NCI-H1417 treated with DMSO at 0.1 percent for 48 hours (cell line): Measurements from ENCODE around the gene GOLM1.
"Not testable (repeated sequence)": the region's sequence is repeated elsewhere in the genome, so short reads cannot be mapped to it uniquely, and the experiment has no call there.

ENCODE experiments used
- DNase-seq: peaks from one replicate; lab custom pipeline; 2025; lab: John Stamatoyannopoulos, UW

The GOLM1 gene

DNA sequence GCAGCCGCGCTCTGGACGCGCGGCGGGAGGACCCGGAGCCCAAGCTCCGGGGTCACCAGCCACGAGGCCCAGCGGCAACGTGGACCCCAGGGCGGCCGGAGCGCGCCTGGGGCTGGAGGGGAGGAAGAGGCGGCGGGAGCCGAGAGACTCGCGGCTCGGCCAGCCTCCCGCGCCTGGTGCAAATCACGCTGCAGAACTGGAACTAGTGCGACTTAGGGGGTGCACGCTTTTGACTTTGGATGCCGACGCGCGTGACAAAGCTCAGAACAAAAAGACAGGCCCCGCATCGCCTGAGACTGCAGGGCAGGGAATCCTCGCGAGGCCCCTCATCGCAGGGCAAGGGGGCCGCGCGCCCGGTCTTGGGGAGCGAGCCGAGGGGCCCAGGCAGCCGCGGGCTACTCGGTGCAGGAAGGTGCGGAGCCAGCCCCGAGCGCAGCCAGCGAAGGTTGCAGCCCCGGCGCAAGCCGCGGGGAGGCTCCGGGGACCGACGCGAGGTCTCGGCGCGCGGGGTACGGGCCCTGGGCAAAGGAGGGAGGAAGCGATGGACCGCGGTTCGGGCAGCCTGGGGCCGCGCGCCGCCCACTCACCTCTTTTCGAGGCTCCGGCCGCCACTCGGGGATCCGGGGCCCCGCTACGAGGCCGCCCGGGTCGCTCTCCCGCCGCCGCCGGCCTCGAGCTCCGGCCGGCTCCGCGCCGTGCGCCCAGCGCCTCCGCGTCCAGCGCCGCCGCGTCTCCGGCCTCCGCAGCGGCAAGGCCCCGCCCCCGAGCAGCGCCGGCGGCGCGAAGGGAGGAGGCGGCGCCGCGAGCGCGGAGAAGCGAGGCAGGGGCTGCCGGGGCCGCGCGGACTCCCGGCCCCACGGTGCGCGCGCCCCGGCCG, at the start of gene GOLM1:
Gene GOLM1 (minus strand): TSS at position 735 of the 877 bp plus-strand sequence. CDS start 20,238 bp downstream, outside the sequence.
- no peak for DNase-seq

GRCh38 chr9:86146671-86147070, 47.3 kb upstream of the GOLM1 start:
- not testable (repeated sequence) for DNase-seq

DNA sequence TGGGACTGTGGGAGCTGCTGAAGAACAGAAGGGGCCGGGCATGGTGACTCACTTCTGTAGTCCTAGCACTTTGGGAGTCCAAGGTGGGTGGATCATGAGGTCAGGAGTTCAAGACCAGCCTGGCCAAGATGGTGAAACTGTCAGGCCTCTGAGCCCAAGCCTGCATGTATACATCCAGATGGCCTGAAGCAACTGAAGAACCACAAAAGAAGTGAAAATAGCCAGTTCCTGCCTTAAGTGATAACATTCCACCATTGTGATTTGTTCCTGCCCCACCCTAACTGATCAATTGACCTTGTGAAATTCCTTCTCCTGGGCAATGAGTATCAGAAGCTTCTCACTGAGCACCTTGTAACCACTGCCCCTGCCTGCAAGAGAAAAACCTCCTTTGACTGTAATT, 46.6 kb upstream of the GOLM1 start:
- DNase-seq: not testable (repeated sequence)

DNA sequence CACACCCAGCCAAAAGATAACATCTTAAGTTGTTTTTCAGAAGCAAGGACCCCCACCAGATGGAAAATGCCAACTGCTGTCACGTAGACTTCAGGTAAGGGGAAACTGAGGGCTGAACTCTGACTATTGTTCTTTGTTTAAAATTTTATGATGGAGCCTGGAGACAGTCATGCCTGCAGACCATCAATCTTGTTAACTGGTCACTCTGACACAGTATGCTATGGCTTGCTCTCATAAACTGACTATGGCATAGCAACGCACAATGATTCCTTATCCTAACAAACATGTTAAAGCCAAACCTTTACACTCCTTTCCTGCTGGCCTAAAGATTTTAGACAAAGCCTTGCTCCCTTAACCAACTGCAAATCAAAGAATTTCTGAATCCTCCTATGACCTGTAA, 43.6 kb upstream of the GOLM1 start:
- DNase-seq: no peak

- DNase-seq: peak; percentile 32
Observed at GRCh38 chr9:86141843-86142242, 42.5 kb upstream of the GOLM1 start.

DNA sequence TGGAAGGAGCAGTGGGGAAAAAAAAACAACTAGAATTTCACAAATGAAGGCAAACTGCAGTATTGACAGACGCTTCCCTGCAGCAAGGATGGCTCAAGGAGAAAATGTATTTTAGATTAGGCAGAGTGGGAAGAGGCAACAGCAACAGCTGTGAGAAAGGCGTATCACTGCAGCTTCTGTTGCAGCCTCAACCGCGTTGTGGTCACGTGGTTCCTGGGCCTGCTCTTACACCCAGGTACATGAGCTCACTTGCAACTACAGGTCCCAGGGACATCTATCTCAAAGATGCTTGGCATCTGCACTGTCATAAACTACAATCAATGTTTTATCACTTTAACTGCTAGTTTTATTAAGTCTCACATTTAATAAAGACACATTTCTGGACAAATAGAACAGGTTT, 36.0 kb upstream of the GOLM1 start:
- no peak for DNase-seq

DNA sequence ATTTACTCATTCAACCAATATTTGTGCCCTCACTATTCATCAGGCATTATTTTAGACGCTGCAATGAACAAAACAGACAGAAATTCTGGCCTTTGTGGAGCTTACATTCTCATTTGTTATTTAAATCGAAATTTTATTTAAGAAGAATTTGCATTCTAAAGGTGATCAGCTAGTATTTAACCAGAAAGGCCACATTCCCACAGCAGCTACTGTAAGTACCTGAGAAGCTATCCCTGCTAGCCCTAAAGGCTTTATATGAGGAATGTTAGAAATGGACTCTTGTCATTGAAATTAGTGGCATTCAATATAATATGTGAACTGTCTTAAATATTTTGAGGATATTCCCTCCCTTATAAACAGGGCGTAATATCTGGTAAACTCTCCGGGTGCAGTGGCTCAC, 35.0 kb upstream of the GOLM1 start:
- no peak for DNase-seq

DNA sequence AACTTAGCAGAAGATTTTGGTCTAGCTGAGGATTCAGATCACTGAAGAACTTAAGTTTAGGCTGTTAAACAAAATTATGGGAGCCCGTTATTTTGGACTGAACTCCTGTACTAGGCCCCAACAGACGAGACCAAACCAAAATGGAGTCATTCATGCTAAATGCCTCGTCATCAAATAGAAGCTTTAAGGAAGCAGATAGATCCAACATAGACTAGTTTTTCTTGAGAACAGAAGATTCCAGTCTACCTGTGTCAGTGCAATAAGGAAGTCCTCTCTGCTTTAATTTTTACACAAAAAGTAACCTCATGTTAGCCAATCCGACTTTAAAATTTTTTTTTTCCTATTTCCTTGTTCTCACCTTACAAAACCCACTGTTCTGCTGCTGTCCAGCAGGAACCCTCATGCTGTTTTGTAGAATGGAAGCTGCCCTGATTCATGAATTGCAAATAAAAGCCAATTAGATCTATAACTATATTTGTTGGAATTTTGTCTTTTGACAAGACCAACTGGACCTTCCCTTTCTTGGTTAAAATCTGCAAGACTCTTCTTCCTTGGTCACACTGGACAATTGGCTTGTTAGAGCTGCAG, 29.0 kb upstream of the GOLM1 start:
- no peak for DNase-seq

DNA sequence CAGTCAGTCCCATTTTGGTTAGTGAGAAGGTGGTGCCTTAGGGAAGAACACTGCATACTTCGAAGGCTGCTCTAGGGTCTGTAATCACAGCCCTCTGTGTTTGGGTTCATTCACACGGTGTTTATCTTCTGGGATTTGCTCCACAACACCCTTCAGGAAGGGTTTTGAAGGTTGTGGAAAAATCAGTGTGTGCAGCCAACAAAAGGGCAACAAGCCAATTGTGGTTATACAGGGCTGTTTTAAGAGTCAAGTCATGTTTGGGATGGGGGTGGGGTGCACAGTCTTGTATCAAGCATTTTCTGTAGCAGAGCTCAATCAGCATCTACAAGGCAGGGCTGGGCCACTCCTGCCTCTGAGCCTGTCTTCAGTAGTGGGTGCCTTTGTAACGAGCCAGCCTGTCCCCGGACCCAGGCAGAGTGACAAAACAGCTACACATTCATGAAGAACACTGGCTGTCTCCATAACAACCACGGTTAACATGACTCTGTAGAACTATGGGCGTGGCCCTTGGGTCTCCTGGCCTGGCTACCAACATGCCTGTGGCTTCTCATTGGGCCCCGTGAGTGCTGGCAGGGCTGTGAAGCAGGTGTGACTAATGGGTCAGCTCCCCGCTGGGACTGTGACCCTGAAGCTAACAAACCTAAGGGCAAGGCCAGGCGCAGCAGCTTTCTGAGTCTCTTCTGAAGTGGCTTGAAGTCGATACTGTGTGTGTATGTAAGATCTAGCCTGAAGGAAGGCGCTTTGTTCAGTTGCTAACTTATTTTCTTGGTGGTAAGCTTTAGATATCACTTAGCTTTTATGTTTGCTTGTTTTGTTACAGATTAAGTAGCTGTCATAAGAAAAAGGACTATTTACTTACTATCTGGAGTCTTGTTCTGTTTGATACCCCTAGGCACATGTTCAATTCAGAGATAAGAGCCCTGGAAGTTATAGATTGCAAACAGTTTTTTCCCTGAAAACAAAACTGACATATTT, 27.9 kb upstream of the GOLM1 start:
- peak; percentile 96 for DNase-seq

DNA sequence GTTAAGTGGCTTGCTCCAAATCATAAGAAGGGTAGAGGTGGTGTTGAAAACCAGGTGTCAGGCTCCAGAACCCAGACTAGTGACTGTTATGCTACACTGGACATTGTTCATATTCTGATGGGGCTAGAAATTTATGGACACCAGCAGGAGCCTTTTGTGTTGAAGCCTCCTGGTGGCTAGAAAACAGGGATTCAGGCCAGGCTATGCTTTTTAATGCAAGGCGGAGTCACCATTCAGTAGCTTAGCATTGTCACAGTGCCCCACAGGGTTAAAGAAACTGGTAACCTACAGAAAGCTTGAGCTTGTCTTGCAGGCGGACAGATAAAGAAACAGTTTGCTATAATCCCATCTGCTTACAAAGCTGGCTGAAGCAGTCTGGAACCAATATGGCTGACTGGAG, 23.0 kb upstream of the GOLM1 start:
- DNase-seq: no peak

GRCh38 chr9:86119457-86119856, 20.1 kb upstream of the GOLM1 start:
- no peak for DNase-seq

DNA sequence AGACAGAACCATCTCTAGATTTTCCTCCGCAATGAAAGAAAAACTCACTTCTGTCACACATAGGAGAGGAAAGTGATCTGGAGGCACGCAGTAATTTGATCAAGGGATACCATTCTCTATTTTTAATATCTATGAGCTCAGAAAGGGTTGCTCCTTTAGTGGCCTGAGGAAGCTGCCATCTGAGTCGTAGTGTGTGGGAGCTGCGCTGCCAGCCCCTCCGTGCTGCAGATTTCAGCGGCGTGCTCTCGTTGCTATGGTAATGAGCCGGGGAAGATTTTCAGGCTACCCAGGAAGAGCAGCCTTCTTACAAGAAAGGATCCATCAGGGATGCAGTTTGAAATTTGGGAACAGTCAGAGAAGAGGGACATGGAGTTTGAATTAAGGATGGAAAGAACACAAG, 17.1 kb upstream of the GOLM1 start:
- no peak for DNase-seq

- no peak for DNase-seq
Observed at GRCh38 chr9:86115886-86116285, 16.5 kb upstream of the GOLM1 start.

GRCh38 chr9:86112057-86112456, 12.7 kb upstream of the GOLM1 start:
- no peak for DNase-seq

DNA sequence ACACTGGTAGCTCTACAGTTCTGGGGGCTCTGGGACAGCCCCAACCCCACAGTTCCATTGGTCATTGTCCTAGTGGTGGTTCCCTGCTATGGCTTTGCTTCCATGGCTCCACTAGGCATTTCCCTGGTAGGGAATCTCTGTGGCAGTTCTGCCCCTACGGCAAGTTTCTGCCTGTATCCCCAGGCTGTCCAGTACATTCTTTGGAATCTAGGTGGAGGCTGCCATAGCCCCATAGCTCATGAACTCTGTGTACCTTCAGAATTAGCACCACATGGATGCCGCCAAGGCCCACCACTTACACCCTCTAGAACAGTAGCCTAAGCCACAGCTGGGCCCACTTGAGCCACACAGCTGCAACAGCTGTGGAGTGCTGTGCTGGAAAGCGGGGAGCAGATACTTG, 3.3 kb upstream of the GOLM1 start:
- no peak for DNase-seq

DNA sequence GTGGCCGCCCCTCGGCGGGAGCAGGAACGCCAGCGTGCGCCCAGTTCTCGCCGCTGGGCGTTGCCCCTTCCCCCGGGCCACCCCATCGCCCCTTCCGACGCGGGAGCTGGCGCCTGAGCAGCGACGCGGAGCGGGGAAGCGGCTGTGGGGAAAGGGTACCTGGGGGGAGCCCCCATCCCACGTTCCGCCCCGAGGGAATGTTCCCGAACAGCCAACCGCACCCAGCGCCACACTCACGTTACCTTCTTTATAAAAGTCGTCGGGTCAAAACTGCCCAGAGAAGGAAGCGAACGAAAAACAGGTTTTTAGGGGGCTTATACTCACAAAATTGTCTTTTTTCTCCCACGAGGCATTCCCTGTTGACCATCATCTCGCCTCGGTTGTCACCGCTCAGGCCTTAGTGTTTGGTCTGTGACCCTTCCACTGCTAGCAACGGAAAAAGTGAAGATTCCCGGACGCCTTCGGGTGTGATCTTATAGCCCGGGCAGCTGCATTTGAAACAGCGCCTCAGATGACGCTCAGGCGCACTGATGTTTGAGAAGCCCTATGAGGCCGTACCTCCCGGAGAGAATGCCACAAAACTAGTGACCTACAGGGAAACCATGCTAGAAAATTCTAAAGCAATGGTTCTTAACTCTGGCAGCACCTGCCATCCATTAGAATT, 475 bp upstream of the GOLM1 start:
- no peak for DNase-seq

- no peak for DNase-seq
Observed at GRCh38 chr9:86097510-86098224, 1.7 kb downstream of the GOLM1 start.

- DNase-seq: no peak
Observed at GRCh38 chr9:86096386-86096785, 3.0 kb downstream of the GOLM1 start.

DNA sequence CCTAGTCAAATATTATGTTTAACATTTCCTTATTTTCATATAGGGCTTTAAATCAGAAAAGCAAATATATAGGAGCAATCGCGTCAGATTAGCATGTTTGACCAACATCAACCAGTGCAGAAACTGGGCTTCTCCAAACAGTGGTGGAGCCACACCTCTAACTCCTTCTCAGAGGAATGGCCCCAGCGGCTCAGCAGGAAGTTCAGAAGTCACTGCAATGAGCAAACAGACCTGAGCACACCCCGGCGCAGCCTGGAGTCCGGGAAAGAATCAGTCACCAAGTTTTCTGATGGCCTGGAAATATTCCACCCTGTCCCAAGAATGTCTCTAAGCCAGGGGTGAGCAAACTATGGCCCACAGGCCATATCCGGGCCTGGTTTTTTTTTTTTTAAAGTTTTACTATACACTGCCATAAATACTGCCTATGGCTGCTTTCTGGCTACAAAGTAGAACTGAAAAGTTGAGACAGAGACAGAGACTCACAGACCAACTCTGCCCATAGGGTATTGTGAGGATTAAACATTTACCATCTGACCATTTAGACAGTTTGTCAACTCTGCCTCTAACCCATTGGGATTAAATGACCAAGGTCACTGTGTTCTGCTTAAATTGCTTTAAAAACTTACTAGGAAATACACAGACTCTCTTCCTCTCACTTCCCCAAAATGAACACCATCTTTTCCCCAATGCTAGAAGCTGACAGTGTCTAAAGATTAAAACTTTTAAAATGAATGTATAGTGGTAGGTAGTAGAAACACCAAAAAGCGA, 5.4 kb downstream of the GOLM1 start:
- no peak for DNase-seq

DNA sequence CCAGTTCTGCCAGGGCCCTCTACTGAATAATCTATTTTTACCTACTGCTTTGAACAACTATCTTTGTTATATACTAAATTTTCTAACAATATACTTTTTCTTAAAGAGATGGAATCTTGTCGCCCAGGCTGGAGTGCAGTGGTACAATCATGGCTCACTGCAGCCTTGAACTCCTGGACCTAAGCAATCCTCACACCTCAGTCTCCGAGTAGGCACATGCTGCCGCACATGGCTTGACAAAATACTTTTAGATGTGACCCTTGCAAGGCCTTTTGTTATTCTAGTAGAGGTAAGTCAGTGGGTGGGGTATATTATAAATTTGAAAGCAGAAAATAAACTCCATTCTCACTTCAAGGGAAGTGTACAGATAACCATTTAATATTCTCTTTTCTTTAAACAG, 7.9 kb downstream of the GOLM1 start:
- DNase-seq: no peak
